NT2/D1 (cell line): Measurements from ENCODE around the gene PRR18.
A peak's percentile ranks its signal among the peaks of the same experiment; 100 is the strongest.

Experiments used
- DNase-seq: peaks from one replicate; pipeline ENCODE4 v3.0.0-alpha.2; 2011; ENCODE audit warnings: low read depth, low spot score
- H3K27me3 ChIP-seq: 2 replicates; pipeline ENCODE4 v1.6.0; 2011; ENCODE audit warnings: mild to moderate bottlenecking; ENCODE audit not compliant: insufficient read length, insufficient read depth
- H3K36me3 ChIP-seq: 2 replicates; pipeline ENCODE4 v1.6.1; 2011; ENCODE audit warnings: mild to moderate bottlenecking, low read length, mixed read lengths; ENCODE audit not compliant: insufficient read depth, insufficient read length
- H3K4me1 ChIP-seq: 2 replicates; pipeline ENCODE4 v1.5.1; 2011; ENCODE audit not compliant: insufficient read depth, insufficient read length
- H3K4me3 ChIP-seq: 2 replicates; pipeline ENCODE4 v1.5.1; 2011; ENCODE audit warnings: low read depth; ENCODE audit not compliant: insufficient read length
- H3K9ac ChIP-seq: 2 replicates; pipeline ENCODE4 v1.6.0; 2011; ENCODE audit warnings: low read depth; ENCODE audit not compliant: insufficient read length
- H3K9me3 ChIP-seq: 2 replicates; pipeline ENCODE4 v1.5.1; 2011; ENCODE audit warnings: mild to moderate bottlenecking, low read length; ENCODE audit not compliant: insufficient read depth
- SUZ12 ChIP-seq: IDR thresholded peaks from 2 replicates; pipeline ENCODE4 v1.6.1; 2011; ENCODE audit not compliant: insufficient read length, insufficient read depth; ENCODE audit errors: extremely low read depth
- YY1 ChIP-seq: IDR thresholded peaks from 2 replicates; pipeline ENCODE4 v1.6.1; 2011; ENCODE audit not compliant: insufficient read length, insufficient read depth
- ZNF274 ChIP-seq: IDR thresholded peaks from 2 replicates; pipeline ENCODE4 v1.6.1; 2011; ENCODE audit warnings: mild to moderate bottlenecking, low read depth, low read length

PRR18 gene

DNA sequence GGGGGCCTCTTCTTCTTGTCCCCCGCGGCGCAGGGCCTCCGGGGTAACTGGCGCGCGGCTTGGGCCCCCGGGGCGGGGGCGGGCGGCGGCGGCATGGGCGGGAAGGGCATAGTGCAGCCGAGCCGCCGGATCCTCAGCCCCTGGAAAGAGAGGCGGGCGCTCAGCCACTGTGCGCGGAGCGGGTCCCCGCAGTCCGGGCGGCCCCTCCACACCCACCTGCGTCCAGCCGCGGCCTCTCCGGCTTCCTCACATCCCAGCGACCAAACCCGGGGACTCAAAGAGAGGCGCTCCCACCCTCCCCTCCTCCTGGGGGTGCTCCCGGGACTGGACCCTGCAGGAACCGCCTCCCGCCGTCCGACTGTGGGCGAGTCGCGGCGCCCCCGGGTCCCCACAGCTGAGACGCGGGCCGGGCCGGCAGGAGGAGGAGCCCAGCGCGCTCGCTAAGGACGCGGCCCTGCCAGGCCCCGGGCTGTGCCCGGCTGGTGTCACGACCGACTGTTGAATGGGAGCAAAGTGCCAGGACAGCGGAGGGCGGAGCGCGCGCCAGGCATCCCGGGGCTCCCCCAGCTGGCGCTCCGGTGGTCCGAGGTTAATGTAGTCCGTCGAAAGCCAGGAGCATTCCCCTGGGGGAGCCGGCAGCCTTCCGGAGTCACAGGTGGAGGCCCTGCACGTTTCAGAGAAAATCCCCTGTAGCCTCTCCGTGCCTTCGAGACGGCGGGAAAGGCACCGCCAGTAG, at the start of gene PRR18:
Gene PRR18, minus strand, starts transcription at position 360 of the 736 bp plus-strand sequence. Its CDS starts 250 bp downstream, at position 110.
- Histone ChIP-seq H3K4me1 (peaks cover 6% of the 10 kb centered on the region), H3K9ac (peak within 1 kb of the TSS; percentile 64), H3K4me3 (peak within 1 kb of the TSS; percentile 49), H3K9me3 (no peaks in the 10 kb centered on the region), H3K36me3 (no peaks in the 10 kb centered on the region), H3K27me3 (peaks cover 51% of the 10 kb centered on the region)
- TF ChIP-seq ZNF274 (no peak), SUZ12 (no peak), YY1 (no peak)
- no peak for DNase-seq

DNA sequence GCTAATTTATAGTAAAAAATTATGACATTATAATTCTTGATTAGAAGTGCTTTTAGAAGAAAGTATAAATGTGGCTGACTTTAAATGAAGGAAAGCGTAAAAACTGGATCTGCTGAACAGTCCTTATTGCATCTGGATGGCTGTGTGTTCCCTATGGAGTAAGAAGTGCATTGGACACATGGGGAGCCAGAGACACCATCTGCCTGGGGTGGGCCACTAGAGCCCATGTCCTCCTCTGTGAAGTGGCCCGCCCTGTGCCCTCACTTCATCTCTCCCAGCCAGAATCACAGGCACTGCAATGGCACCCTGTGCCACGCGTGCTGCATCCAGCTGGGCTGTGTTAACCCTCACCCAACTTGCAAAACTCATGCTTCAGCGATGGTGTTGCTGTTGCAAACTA, 47.4 kb upstream of the PRR18 start:
- no peaks in the 10 kb centered on the region for H3K4me1 ChIP-seq
- TF ChIP-seq YY1, result no peak
- no peak for TF ChIP-seq SUZ12
- TF ChIP-seq ZNF274, result no peak
- no peaks in the 10 kb centered on the region for H3K27me3 ChIP-seq
- no peak for DNase-seq
- H3K9ac ChIP-seq, result no peak overlapping the region
- no peaks in the 10 kb centered on the region for H3K36me3 ChIP-seq
- no peak overlapping the region for H3K4me3 ChIP-seq
- no peaks in the 10 kb centered on the region for H3K9me3 ChIP-seq

GRCh38 chr6:166354965-166355364, 46.8 kb upstream of the PRR18 start:
- H3K4me3 ChIP-seq, result no peak overlapping the region
- H3K9ac ChIP-seq, result no peak overlapping the region
- no peaks in the 10 kb centered on the region for H3K27me3 ChIP-seq
- no peaks in the 10 kb centered on the region for H3K9me3 ChIP-seq
- DNase-seq, result no peak
- no peak for TF ChIP-seq SUZ12
- no peak for TF ChIP-seq ZNF274
- TF ChIP-seq YY1, result no peak
- no peaks in the 10 kb centered on the region for H3K4me1 ChIP-seq
- H3K36me3 ChIP-seq, result no peaks in the 10 kb centered on the region

DNA sequence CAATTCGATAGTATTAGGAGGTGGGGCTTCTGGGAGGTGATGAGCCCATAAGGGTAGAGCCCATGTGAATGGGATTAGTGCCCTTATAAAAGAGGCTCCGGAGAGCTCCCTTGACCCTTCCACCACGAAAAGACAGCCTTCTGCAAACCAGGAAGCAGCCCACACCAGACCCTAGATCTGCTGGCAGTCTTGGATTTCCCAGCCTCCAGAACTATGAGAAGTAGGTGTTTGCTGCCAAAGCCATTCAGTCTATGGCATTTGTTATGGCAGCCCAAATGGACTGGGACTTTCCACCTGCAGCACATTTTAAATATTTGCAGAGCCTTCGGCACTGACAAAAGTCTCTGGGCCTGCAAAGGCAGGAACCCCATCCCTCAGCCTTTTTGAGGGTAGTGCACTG, 46.0 kb upstream of the PRR18 start:
- H3K27me3 ChIP-seq, result no peaks in the 10 kb centered on the region
- no peak overlapping the region for H3K4me3 ChIP-seq
- H3K4me1 ChIP-seq, result no peaks in the 10 kb centered on the region
- no peak overlapping the region for H3K9ac ChIP-seq
- DNase-seq, result no peak
- no peaks in the 10 kb centered on the region for H3K9me3 ChIP-seq
- no peaks in the 10 kb centered on the region for H3K36me3 ChIP-seq
- TF ChIP-seq ZNF274 (no peak), SUZ12 (no peak), YY1 (no peak)

DNA sequence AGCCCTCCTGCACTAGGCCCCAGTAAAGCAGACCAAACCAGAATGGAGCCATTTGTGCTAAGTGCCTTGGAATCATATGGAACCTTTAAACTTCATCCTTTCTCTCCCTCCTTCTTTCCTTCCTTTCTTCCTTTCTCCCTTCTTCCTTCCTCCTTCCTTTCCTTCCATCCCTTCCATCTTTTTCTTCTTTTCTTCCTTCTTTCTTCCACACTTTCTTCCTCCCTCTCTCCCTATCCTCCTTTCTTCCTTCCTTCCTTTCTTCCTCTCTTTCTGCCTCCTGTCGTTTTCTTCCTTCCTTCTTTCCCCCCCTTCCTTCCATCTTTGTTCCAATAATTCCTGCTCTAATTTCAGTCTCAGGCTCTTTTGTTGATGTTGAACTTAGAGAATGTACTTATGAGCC, 45.3 kb upstream of the PRR18 start:
- no peaks in the 10 kb centered on the region for H3K9me3 ChIP-seq
- H3K36me3 ChIP-seq, result no peaks in the 10 kb centered on the region
- H3K9ac ChIP-seq, result no peak overlapping the region
- no peaks in the 10 kb centered on the region for H3K4me1 ChIP-seq
- H3K27me3 ChIP-seq, result no peaks in the 10 kb centered on the region
- no peak for DNase-seq
- no peak for TF ChIP-seq ZNF274
- no peak for TF ChIP-seq SUZ12
- no peak for TF ChIP-seq YY1
- H3K4me3 ChIP-seq, result no peak overlapping the region

GRCh38 chr6:166352923-166353322, 44.7 kb upstream of the PRR18 start:
- no peaks in the 10 kb centered on the region for H3K36me3 ChIP-seq

GRCh38 chr6:166351715-166352285, 43.6 kb upstream of the PRR18 start:
- TF ChIP-seq YY1 (no peak), SUZ12 (no peak), ZNF274 (no peak)
- H3K4me3 ChIP-seq, result no peak overlapping the region
- no peaks in the 10 kb centered on the region for H3K27me3 ChIP-seq
- H3K9me3 ChIP-seq, result no peaks in the 10 kb centered on the region
- no peaks in the 10 kb centered on the region for H3K36me3 ChIP-seq
- no peak overlapping the region for H3K9ac ChIP-seq
- no peak for DNase-seq
- no peaks in the 10 kb centered on the region for H3K4me1 ChIP-seq

More at GRCh38 chr6:166352923-166353322, 44.7 kb upstream of the PRR18 start:
- H3K27me3 ChIP-seq, result no peaks in the 10 kb centered on the region
- no peak for TF ChIP-seq ZNF274
- no peak for TF ChIP-seq SUZ12
- no peak for TF ChIP-seq YY1
- no peaks in the 10 kb centered on the region for H3K9me3 ChIP-seq
- H3K9ac ChIP-seq, result no peak overlapping the region
- no peak for DNase-seq
- H3K4me1 ChIP-seq, result no peaks in the 10 kb centered on the region
- no peak overlapping the region for H3K4me3 ChIP-seq
